GM04504 (cell line): ENCODE results near the gene CPNE5.
"Not testable (repeated sequence)": the region's sequence is repeated elsewhere in the genome, so short reads cannot be mapped to it uniquely, and the experiment has no call there.

ENCODE experiments used
- DNase-seq: peaks from one replicate; pipeline ENCODE4 v3.0.0-alpha.2; 2012; ENCODE audit warnings: low read depth

CPNE5 gene

GRCh38 chr6:36725581-36725980 lies 113.7 kb downstream of the CPNE5 start:
- no peak for DNase-seq

DNA sequence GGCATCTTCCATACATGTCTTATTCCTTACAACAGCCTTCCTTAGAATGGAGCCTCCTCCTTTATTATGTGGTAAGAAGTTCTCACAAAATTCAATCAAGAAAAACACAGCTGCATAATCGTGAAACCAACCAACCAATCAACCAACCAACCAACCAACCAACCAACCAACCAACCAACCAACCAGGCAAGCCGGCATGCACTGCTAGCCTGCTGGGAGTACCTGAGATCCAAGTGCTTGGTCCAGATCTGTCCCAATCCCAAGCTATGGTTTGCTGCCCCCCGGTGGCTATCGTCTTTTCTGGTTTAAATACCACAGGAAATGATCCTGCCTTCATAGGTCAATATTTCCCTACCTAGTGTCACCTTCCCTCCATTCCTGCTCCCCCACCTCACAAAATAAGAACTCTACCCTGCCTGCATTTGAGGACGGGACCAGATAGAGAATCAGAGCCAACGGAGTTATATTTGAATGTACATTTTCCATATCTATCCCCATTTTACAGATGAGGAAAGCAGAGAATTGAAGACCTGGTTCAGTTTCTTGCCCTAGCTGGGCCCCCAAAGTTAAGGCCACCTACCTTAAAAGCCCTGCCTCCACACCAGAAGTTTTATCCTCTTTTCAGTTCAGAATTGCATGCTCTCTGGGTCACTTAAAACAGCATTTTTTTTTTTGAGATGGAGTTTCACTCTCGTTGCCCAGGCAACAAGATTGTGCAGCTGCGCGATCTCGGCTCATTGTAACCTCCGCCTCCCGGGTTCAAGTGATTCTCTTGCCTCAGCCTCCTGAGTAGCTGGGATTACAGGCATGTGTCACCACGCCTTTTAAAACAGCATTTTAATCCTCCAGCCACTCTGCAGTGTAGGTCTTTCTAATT lies 114.5 kb downstream of the CPNE5 start:
- DNase-seq = peak; percentile 32

GRCh38 chr6:36723992-36724391 lies 115.3 kb downstream of the CPNE5 start:
- DNase-seq = not testable (repeated sequence)

DNA sequence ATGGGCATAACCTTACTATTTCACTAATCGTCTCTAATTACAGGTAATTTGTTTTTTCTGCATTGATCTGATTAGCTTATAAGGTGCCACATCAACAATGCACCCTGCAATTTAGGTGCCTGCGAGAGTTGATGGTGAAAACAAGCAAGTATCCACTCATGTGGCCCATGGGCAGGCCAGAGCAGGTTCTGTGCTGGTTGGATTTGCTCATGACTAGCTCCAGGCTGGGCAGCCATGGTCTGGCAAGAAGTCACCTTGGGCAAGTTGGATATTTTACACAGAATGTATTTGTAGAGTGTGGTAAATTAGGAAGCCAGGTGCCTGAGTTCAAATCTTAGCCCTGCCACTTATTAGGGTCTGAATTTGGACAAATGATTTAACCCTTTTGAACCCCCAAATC lies 116.4 kb downstream of the CPNE5 start:
- no peak for DNase-seq

GRCh38 chr6:36722365-36722764 lies 116.9 kb downstream of the CPNE5 start:
- DNase-seq = no peak

GRCh38 chr6:36721369-36722140 lies 117.7 kb downstream of the CPNE5 start:
- DNase-seq = no peak

GRCh38 chr6:36720251-36721141 lies 118.7 kb downstream of the CPNE5 start:
- no peak for DNase-seq

DNA sequence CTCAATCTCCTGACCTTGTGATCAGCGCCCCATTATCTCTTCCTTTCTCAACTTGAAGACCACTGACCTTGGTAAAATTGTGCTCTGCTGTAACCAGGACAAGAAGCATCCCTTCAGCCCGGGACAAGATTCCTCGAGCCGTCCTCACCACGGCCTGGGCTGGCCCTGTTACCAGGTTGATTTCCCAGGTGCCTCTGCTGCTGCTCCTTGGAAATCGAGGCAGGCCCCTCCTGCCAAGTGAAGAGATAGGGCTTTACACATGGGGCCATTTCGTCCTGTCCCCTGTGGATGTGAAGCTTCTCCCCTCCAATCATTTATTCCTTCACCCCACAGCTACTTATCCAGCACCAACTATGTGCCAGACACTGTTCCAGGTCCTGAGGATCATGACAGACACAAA lies 120.1 kb downstream of the CPNE5 start:
- no peak for DNase-seq

GRCh38 chr6:36718560-36718959 lies 120.7 kb downstream of the CPNE5 start:
- no peak for DNase-seq

GRCh38 chr6:36717871-36718540 lies 121.2 kb downstream of the CPNE5 start:
- no peak for DNase-seq

DNA sequence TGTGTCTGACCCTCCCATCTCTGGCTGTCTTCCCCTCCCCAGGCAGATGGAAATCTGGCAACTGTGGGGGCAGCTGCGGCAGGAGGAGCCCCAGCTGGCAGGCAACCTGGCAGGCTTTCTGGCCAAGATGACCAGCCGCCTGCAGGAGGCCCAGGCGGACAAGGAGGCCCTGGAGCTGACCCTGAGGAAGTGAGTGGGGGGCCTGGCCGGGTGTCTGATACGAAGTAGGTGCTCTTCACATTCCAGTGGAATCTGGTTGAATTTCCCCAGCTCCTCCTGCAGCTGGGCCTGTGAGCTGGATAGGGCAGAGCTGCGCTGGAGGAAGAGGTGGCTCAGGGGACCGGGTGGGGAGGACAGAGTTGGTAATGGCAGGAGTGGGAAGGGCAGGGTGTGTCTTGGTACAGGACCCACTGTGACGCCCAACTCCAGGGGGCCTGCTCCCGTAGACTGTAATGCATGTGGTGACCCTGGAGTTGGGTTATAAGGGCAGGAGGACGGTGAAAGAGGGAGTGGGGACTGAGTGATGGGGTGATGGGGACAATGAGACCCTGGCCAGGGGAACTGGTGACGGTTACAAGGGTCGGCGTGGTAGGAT lies 121.9 kb downstream of the CPNE5 start:
- no peak for DNase-seq

- no peak for DNase-seq
These were observed 122.7 kb downstream of the CPNE5 start for GRCh38 chr6:36716476-36717093.

GRCh38 chr6:36715469-36715868 lies 123.8 kb downstream of the CPNE5 start:
- DNase-seq = no peak

DNA sequence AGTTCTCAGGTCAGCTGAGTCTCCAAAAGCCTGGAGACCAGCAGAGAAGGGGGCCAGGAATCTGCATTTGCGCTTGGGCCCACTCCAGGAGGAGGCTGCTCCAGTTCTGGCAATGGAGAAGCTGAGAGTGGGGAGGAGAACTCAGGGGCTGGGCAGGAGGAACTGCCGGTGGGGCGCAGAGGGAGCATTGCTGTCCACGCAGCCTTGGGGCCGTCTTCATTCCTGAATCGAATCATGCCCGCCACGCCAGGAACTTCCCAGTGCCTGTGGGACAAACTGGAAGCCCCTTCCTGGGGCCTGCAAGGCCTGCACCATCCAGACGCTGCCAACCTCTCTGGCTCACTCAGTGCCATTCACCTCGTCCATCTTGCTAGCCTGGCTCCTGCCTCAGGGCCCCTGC lies 124.7 kb downstream of the CPNE5 start:
- DNase-seq = no peak

- no peak for DNase-seq
These were observed 125.4 kb downstream of the CPNE5 start for GRCh38 chr6:36713846-36714245.

GRCh38 chr6:36712816-36713215 lies 126.4 kb downstream of the CPNE5 start:
- no peak for DNase-seq

GRCh38 chr6:36706339-36706738 lies 132.9 kb downstream of the CPNE5 start:
- DNase-seq = no peak

GRCh38 chr6:36704961-36705577 lies 134.2 kb downstream of the CPNE5 start:
- DNase-seq = not testable (repeated sequence)

GRCh38 chr6:36703982-36704381 lies 135.3 kb downstream of the CPNE5 start:
- no peak for DNase-seq

DNA sequence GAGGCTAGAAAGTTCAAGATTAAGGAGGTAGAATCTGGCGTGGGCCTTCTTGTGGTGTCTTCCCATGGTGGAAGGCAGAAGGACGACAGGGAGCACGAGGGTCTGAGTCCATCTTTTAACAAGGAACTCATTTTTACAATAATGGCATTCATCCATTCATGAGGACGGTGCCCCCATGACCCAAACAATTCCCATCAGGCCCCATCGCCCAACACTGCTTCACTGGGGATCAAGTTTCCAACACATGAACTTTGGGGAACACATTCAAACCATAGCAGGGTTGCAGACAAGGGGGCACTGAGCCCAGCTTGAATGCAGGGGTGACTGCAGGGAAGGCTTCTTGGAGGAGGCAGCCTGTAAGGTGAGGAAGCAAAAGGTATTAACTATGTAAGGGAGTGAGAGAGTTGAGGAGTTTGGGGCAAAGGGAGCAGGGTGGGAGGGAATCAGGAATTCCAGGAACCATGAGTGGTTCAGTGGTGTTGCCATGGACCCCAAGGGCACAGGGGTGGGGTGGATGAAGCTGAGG lies 136.1 kb downstream of the CPNE5 start:
- no peak for DNase-seq
